Ishikawa (cell line): ENCODE data around the gene EREG.

Source experiments
- CEBPB ChIP-seq: IDR thresholded peaks from 2 replicates; pipeline ENCODE4 v1.6.1; 2012
- CREB1 ChIP-seq: IDR thresholded peaks from 2 replicates; pipeline ENCODE4 v1.6.1; 2012; ENCODE audit warnings: low read depth
- EGR1 ChIP-seq: IDR thresholded peaks from 2 replicates; pipeline ENCODE4 v1.6.1; 2012
- EP300 ChIP-seq: IDR thresholded peaks from 2 replicates; pipeline ENCODE4 v1.6.1; 2012; ENCODE audit warnings: borderline replicate concordance
- MAX ChIP-seq: IDR thresholded peaks from 2 replicates; pipeline ENCODE4 v1.6.1; 2012
- NFIC ChIP-seq: IDR thresholded peaks from 2 replicates; pipeline ENCODE4 v1.6.1; 2012
- RAD21 ChIP-seq: IDR thresholded peaks from 2 replicates; pipeline ENCODE4 v1.6.1; 2012; ENCODE audit warnings: low read depth
- REST ChIP-seq: IDR thresholded peaks from 2 replicates; pipeline ENCODE4 v1.6.1; 2012; ENCODE audit warnings: low read depth, mild to moderate bottlenecking
- TAF1 ChIP-seq: IDR thresholded peaks from 2 replicates; pipeline ENCODE4 v1.6.1; 2012; ENCODE audit warnings: low read depth, mild to moderate bottlenecking
- TEAD4 ChIP-seq: IDR thresholded peaks from 2 replicates; pipeline ENCODE4 v1.6.1; 2012
- USF1 ChIP-seq: IDR thresholded peaks from 2 replicates; pipeline ENCODE4 v1.6.1; 2012
- YY1 ChIP-seq: IDR thresholded peaks from 2 replicates; pipeline ENCODE4 v1.6.1; 2012; ENCODE audit warnings: low read depth
- ZBTB7A ChIP-seq: IDR thresholded peaks from 2 replicates; pipeline ENCODE4 v1.6.1; 2012; ENCODE audit warnings: low read depth

GRCh38 chr4:74386159-74386558, 21.2 kb downstream of the EREG start:
- TF ChIP-seq MAX (no peak), REST (no peak), EP300 (no peak), EGR1 (no peak), USF1 (no peak), TAF1 (no peak), CEBPB (no peak), RAD21 (no peak), TEAD4 (no peak), NFIC (no peak), ZBTB7A (no peak), YY1 (no peak), CREB1 (no peak)
